VCaP (cell line): Measurements from ENCODE around the gene ARID3A.

Source experiments
- H3K27ac ChIP-seq: fragments of 450-650 bp; 2 replicates; pipeline ENCODE4 v1.5.1; 2017
- TF ChIP-seq, protein P1 (sequence below): fragments of 450-650 bp; conservative IDR thresholded peaks from 2 replicates; pipeline ENCODE4 v1.5.1; 2017; ENCODE audit warnings: mild to moderate bottlenecking, moderate library complexity

Gene ARID3A

DNA sequence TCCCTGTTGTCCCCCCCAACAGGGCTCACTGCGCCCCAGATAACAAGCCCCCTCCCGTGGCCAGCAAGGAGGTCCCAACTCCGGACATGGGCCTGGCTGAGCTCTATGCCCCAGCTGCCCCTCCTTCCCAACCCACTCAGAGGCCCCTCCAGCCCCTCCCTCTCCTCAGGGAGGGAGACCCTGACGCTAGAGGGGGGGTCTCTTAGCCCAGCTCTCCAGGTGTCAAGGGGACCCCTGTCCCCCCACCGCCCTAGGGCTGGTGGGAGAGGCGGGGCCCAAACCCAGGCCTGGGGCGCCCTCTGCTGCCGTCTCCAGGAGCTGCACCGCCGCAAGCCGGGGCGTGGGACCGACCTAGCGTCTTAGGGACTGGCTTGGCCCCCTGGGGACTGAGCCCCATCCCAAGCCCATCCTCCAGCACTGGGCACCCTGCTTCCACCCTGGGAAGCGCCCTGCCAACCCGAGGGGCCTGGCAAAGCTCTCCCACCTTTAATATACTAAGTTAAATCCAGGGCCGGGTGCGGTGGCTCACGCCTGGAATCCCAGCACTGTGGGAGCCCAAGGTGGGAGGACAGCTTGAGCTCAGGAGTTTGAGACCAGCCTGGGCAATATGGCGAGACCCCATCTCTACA lies 75.8 kb downstream of the ARID3A start:
- H3K27ac ChIP-seq = no peak overlapping the region

DNA sequence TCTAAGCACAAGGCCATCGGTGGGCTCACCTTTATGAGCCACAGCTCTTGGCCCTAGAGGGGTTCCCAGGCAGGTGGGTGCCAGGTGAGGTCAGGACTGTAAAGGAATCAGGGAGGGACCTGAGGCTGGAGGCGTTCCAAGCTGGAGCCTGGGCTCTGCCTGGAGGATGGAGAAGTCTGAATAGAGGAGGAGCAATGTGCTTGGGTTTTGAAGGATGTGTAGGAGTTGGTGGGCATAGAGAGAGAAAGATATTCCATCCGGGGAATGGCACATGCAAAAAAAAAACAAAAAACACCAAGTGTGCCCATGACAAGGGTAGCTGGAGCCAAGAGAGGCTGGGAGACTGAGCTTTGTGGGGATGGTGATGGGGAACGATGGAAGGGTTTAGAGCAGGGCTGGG lies 76.8 kb downstream of the ARID3A start:
- TF ChIP-seq, protein P1, sequence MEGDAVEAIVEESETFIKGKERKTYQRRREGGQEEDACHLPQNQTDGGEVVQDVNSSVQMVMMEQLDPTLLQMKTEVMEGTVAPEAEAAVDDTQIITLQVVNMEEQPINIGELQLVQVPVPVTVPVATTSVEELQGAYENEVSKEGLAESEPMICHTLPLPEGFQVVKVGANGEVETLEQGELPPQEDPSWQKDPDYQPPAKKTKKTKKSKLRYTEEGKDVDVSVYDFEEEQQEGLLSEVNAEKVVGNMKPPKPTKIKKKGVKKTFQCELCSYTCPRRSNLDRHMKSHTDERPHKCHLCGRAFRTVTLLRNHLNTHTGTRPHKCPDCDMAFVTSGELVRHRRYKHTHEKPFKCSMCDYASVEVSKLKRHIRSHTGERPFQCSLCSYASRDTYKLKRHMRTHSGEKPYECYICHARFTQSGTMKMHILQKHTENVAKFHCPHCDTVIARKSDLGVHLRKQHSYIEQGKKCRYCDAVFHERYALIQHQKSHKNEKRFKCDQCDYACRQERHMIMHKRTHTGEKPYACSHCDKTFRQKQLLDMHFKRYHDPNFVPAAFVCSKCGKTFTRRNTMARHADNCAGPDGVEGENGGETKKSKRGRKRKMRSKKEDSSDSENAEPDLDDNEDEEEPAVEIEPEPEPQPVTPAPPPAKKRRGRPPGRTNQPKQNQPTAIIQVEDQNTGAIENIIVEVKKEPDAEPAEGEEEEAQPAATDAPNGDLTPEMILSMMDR = no peak
- no peak overlapping the region for H3K27ac ChIP-seq

More for the DNA sequence above, 75.8 kb downstream of the ARID3A start:
- TF ChIP-seq, protein P1 = peak; percentile 93

DNA sequence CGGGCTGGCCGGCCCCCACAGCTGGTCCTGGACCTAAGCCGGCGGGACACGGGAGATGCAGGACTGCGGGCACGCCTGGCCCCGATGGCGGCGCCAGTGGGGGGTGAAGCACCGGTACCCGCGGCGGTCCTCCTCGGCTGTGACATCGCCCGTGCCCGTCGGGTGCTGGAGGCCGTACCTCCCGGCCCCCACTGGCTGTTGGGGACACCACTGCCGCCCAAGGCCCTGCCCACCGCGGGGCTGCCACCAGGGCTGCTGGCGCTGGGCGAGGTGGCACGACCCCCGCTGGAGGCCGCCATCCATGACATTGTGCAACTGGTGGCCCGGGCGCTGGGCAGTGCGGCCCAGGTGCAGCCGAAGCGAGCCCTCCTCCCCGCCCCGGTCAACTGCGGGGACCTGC lies 77.4 kb downstream of the ARID3A start:
- no peak overlapping the region for H3K27ac ChIP-seq
- TF ChIP-seq, protein P1 = no peak

DNA sequence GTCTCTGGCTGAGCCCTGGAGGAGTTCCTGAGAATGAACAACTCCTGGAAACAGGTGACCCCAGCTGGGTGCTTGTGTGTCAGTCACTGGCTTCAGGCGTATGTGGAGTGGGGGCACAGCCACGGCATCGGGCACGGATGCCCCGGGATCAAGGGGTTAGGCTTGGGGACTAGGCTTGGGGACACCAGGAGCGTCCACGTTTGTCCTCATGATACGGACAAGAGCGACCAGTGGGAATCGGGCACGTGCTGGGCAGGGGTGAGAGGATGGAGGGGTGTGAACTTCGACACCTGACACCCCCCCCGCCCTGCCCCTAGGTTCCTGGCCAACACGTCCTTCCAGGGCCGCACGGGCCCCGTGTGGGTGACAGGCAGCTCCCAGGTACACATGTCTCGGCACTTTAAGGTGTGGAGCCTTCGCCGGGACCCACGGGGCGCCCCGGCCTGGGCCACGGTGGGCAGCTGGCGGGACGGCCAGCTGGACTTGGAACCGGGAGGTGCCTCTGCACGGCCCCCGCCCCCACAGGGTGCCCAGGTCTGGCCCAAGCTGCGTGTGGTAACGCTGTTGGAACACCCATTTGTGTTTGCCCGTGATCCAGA lies 78.5 kb downstream of the ARID3A start:
- no peak overlapping the region for H3K27ac ChIP-seq
- TF ChIP-seq, protein P1 = no peak

DNA sequence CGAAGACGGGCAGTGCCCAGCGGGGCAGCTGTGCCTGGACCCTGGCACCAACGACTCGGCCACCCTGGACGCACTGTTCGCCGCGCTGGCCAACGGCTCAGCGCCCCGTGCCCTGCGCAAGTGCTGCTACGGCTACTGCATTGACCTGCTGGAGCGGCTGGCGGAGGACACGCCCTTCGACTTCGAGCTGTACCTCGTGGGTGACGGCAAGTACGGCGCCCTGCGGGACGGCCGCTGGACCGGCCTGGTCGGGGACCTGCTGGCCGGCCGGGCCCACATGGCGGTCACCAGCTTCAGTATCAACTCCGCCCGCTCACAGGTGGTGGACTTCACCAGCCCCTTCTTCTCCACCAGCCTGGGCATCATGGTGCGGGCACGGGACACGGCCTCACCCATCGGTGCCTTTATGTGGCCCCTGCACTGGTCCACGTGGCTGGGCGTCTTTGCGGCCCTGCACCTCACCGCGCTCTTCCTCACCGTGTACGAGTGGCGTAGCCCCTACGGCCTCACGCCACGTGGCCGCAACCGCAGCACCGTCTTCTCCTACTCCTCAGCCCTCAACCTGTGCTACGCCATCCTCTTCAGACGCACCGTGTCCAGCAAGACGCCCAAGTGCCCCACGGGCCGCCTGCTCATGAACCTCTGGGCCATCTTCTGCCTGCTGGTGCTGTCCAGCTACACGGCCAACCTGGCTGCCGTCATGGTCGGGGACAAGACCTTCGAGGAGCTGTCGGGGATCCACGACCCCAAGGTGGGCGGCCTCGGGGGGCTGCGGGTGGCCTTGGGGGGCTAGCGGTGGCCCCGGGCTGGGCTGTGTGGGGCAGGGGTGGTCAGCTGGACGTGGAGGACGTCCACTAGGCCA lies 79.2 kb downstream of the ARID3A start:
- H3K27ac ChIP-seq = no peak overlapping the region

DNA sequence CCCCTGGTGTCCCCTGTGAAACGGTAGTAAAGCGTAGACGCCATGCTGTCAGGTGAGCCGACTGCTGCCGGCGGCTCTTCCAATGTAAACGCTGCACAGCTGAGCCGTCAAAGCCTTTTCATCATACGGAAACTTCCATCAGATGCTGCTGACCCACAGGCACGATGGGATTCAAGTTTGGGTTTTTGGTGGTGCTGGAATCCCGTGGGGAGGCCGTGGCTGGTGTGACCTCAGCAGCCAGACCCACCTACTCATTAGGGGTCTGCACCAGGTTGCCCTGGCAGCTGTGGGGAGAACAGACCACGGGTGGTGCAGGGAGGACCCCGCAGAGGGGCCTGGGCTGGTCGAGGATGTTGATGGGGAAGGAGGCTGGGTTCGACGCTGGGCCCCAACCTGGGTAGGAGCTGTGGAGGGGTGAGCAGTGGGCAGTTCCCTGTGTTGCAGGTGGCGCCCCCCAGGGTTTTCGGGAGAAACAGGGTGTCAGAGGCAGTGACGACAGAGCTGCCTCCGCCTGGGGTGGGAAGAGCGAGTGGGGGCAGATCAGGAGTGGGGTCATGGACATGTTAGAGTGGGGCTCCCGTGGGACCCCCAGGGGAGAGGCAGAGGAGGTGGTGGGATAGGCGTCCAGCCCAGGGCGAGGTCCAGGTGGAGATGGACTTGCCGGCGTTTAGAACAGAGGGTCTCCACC lies 81.0 kb downstream of the ARID3A start:
- TF ChIP-seq, protein P1 = no peak
- no peak overlapping the region for H3K27ac ChIP-seq

More for the DNA sequence above, 79.2 kb downstream of the ARID3A start:
- TF ChIP-seq, protein P1 = no peak
